Mucosa of rectum (tissue), 2 donors: ENCODE data around the gene CTDSP1.

Experiments
- H3K27ac ChIP-seq, 2 donors: one replicate each; pipeline ENCODE4 v1.7.0; 2013; ENCODE audit warnings: inconsistent platforms in 2 of 2, low read depth in 2 of 2, low read length in 2 of 2
- H3K27me3 ChIP-seq, 2 donors: one replicate each; pipeline ENCODE4 v1.7.0; 2013; ENCODE audit warnings: low read length in 2 of 2; ENCODE audit not compliant: control insufficient read depth in 2 of 2, insufficient read depth in 2 of 2
- H3K36me3 ChIP-seq, 2 donors: one replicate each; pipeline ENCODE4 v1.7.0; 2013; ENCODE audit warnings: low read length in 2 of 2; ENCODE audit not compliant: control insufficient read depth in 2 of 2, insufficient read depth in 2 of 2
- H3K4me1 ChIP-seq, 2 donors: one replicate each; pipeline ENCODE4 v1.7.0; 2013; ENCODE audit warnings: low read length in 2 of 2, mild to moderate bottlenecking in 1 of 2; ENCODE audit not compliant: control insufficient read depth in 2 of 2, insufficient read depth in 2 of 2
- H3K4me3 ChIP-seq, 2 donors: one replicate each; pipeline ENCODE4 v1.7.0; 2013; ENCODE audit warnings: low read length in 2 of 2
- H3K9ac ChIP-seq, 2 donors: one replicate each; pipeline ENCODE4 v1.7.0; 2013; ENCODE audit warnings: low read length in 2 of 2, low read depth in 1 of 2, mild to moderate bottlenecking in 1 of 2
- H3K9me3 ChIP-seq, 2 donors: one replicate each; pipeline ENCODE4 v1.7.0; 2013; ENCODE audit warnings: low read length in 2 of 2; ENCODE audit not compliant: control insufficient read depth in 2 of 2
- donor health status: healthy.
- donor health status: Normal muscosa, but diverticular disease.

Gene CTDSP1

GRCh38 chr2:218422403-218423086 is 22.9 kb downstream of the CTDSP1 start:
- no peaks in the 10 kb centered on the region for H3K9me3 ChIP-seq

DNA sequence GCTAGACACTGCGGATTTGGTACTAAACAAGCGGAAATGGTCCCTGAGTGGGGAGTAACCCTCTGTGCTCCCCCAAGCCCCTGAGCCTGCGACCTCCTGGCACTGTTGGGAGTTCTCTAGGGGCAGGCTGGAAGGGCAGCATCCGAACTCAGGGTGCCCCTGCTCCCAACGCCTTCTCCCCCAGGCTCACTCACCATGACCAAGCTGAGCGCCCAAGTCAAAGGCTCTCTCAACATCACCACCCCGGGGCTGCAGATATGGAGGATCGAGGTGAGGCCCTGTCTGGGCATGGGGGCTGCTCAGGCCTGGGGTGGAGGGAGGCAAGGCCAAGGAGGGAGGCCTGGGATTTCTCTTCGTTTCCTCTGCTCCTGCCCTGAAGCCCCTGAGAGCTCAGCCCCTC is 23.9 kb downstream of the CTDSP1 start:
- no peaks in the 10 kb centered on the region for H3K9me3 ChIP-seq
- H3K27me3 ChIP-seq = no peaks in the 10 kb centered on the region
- H3K4me1 ChIP-seq = peaks cover 7 to 11% of the 10 kb centered on the region in 2 donors
- H3K4me3 ChIP-seq = no peak overlapping the region
- no peak overlapping the region for H3K27ac ChIP-seq
- H3K9ac ChIP-seq = no peak overlapping the region
- H3K36me3 ChIP-seq = peaks cover 16 to 25% of the 10 kb centered on the region in 2 donors

More at GRCh38 chr2:218422403-218423086, 22.9 kb downstream of the CTDSP1 start:
- Histone ChIP-seq H3K9ac (no peak overlapping the region), H3K27ac (no peak overlapping the region), H3K4me3 (no peak overlapping the region), H3K27me3 (no peaks in the 10 kb centered on the region), H3K36me3 (peaks cover 7 to 16% of the 10 kb centered on the region in 2 donors), H3K4me1 (peaks cover 15 to 17% of the 10 kb centered on the region in 2 donors)

DNA sequence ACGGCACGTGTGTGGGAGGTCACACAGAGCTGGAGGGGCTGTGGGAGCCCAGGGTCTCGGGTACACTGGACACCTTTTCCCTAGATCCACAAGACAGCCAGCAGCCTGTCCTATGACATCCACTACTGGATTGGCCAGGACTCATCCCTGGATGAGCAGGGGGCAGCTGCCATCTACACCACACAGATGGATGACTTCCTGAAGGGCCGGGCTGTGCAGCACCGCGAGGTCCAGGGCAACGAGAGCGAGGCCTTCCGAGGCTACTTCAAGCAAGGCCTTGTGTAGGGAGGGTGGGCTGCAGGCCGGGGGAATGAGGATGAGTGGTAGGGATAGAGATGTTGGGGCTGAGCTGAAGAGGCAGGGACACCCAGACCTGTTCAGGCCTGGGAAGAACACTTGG is 25.9 kb downstream of the CTDSP1 start:
- H3K27me3 ChIP-seq = no peaks in the 10 kb centered on the region
- peaks cover 7 to 11% of the 10 kb centered on the region in 2 donors for H3K4me1 ChIP-seq
- no peak overlapping the region for H3K9ac ChIP-seq
- H3K27ac ChIP-seq = no peak overlapping the region
- no peak overlapping the region for H3K4me3 ChIP-seq
- H3K9me3 ChIP-seq = no peaks in the 10 kb centered on the region
- peaks cover 33 to 41% of the 10 kb centered on the region in 2 donors for H3K36me3 ChIP-seq

DNA sequence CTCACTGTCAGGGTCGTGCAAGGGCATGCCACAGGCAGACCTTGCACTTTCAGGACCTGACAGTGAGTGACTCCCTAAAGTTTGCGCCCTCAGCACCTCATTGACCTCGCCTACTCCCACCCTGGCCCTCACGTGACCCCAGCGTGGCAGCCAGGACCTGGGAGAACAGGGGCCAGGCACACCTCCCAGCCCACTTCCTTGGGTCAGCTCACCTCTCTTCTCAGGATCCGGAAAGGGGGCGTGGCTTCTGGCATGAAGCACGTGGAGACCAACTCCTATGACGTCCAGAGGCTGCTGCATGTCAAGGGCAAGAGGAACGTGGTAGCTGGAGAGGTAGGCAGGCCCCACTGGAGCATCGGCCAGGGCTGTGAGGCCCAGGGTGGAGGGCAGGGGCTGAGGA is 28.1 kb downstream of the CTDSP1 start:
- H3K4me3 ChIP-seq = no peak overlapping the region
- H3K9ac ChIP-seq = no peak overlapping the region
- H3K4me1 ChIP-seq = no peaks in the 10 kb centered on the region
- H3K27ac ChIP-seq = no peak overlapping the region
- peaks cover 43 to 60% of the 10 kb centered on the region in 2 donors for H3K36me3 ChIP-seq
- no peaks in the 10 kb centered on the region for H3K27me3 ChIP-seq
- no peaks in the 10 kb centered on the region for H3K9me3 ChIP-seq

DNA sequence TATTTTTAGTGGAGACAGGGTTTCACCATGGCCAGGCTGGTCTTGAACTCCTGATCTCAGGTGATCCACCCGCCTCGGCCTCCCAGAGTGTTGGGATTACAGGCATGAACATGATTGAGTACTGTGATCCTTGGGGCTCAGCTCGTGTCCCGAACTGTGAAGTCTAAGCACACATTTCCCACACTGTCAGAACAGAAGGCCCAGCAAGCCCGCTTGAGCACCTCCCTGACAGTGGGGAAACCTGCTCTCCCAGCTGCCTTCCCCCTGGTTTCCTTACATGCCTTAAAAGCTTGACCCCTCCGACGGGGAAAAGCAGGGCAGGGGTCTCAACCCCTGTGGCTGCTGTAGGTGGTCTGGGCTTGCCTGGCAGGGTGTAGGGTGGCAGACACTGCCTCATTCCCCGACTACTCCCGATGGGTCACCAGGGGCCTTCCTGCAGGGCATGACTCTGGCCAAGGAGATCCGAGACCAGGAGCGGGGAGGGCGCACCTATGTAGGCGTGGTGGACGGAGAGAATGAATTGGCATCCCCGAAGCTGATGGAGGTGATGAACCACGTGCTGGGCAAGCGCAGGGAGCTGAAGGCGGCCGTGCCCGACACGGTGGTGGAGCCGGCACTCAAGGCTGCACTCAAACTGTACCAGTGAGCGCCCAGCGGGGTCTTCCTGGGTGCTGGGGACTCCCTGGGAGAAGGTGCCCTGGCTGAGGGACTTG is 29.3 kb downstream of the CTDSP1 start:
- Histone ChIP-seq H3K4me1 (no peaks in the 10 kb centered on the region), H3K36me3 (peaks cover 46 to 61% of the 10 kb centered on the region in 2 donors)

DNA sequence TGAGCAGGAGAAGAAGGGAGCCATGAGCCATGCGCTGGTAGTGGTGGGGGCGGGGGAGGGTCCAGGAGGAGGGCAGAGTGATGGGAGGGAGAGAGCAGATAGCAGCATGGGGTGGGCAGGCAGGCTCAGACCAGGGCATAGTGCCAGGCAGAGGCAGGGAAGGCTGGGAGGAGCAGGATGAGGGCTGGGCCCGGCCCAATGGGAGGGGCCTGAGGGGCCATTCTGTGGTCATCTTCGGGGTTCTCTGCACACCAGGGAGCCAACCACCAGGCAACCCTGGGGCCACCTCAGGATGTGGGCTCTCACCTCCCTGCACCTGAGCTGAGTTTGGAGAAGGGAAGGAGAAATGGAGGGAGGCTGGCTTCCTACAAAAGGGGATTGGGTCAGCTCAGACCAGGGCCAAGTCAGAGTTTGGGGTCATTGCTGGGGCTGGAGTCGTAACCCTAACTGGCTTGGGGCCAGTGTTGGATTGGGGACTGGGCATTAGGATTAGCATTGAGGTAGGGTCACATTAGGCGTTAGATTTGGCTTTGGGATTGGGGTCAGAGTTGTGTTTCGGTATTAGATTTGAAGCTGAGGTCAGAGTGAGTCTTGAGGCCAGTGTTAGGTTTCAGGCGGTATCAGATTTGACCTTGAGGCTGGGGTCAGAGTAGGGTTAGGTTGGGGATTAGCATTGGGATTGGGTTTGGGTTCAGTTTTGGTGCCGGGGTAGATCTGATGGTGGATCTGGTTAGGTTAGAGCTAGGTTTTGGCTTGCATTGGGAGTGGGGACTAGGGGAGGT is 30.4 kb downstream of the CTDSP1 start:
- Histone ChIP-seq H3K4me3 (no peak overlapping the region), H3K9me3 (no peaks in the 10 kb centered on the region), H3K36me3 (peaks cover 50 to 62% of the 10 kb centered on the region in 2 donors), H3K4me1 (no peaks in the 10 kb centered on the region), H3K27me3 (no peaks in the 10 kb centered on the region), H3K9ac (no peak overlapping the region), H3K27ac (no peak overlapping the region)

More for the DNA sequence above, 29.3 kb downstream of the CTDSP1 start:
- Histone ChIP-seq H3K27ac (no peak overlapping the region), H3K9ac (no peak overlapping the region), H3K9me3 (no peaks in the 10 kb centered on the region), H3K27me3 (no peaks in the 10 kb centered on the region), H3K4me3 (no peak overlapping the region)

GRCh38 chr2:218430721-218431120 is 31.1 kb downstream of the CTDSP1 start:
- Histone ChIP-seq H3K36me3 (peaks cover 48 to 61% of the 10 kb centered on the region in 2 donors), H3K9me3 (no peaks in the 10 kb centered on the region), H3K4me1 (no peaks in the 10 kb centered on the region), H3K27me3 (no peaks in the 10 kb centered on the region), H3K27ac (no peak overlapping the region), H3K4me3 (no peak overlapping the region), H3K9ac (no peak overlapping the region)

GRCh38 chr2:218431878-218432277 is 32.2 kb downstream of the CTDSP1 start:
- Histone ChIP-seq H3K9ac (no peak overlapping the region), H3K4me1 (no peaks in the 10 kb centered on the region), H3K9me3 (no peaks in the 10 kb centered on the region), H3K27me3 (no peaks in the 10 kb centered on the region), H3K4me3 (no peak overlapping the region), H3K36me3 (peaks cover 56 to 70% of the 10 kb centered on the region in 2 donors), H3K27ac (no peak overlapping the region)

- Histone ChIP-seq H3K36me3 (peaks cover 58 to 71% of the 10 kb centered on the region in 2 donors), H3K9me3 (no peaks in the 10 kb centered on the region), H3K4me1 (no peaks in the 10 kb centered on the region), H3K9ac (no peak overlapping the region), H3K4me3 (no peak overlapping the region), H3K27ac (no peak overlapping the region), H3K27me3 (no peaks in the 10 kb centered on the region)
Measured at GRCh38 chr2:218432676-218433365, 33.2 kb downstream of the CTDSP1 start.
